Measurements from ENCODE around the gene MAP1B. TPM values are rescaled to one million over a fixed set of nuclear protein-coding genes. Genes with fewer than 3 reads are reported as not detected.
A peak's percentile ranks its signal among the peaks of the same experiment; 100 is the strongest.

Gene MAP1B
- total and polyA plus RNA-seq, 4 donors = 1.5 to 46.7 (median 16.0) TPM

DNA sequence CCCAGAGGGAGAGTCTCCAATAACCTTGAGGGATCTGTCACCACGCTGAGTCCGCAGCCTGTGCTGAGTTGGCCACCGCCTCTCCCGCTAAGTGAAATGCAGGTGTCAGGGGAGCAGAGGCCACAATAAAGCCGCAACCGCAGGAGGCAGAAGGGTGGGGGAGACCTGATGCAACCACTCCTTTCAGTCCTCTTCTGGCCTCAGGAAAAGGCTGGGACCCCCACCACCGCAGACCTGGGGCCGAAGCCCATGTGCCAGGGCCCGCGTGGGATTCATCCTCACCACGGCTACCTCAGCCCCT is 576 bp downstream of the MAP1B start:
- Histone ChIP-seq H3K4me3 (peak overlapping the region; percentile 55), H3K9me3 (ENCODE audit: control insufficient read depth in 4 of 4, insufficient read depth in 3 of 4, low read length in 3 of 4) (peaks cover 0 to 1% (median 0%) of the 10 kb centered on the region in 4 donors), H3K27ac (ENCODE audit: low read depth in 1 of 2, low read length in 1 of 2) (peak overlapping the region in 1 of 2 donors; percentile 87), H3K36me3 (ENCODE audit: control insufficient read depth in 4 of 4, insufficient read depth in 4 of 4, low read length in 4 of 4) (no peaks in the 10 kb centered on the region), H3K27me3 (ENCODE audit: control insufficient read depth in 3 of 3, insufficient read depth in 3 of 3, low read length in 2 of 3) (peaks cover 0 to 3% (median 0%) of the 10 kb centered on the region in 3 donors), H3K4me1 (ENCODE audit: control insufficient read depth in 5 of 5, insufficient read depth in 5 of 5, low read length in 5 of 5) (peaks cover 0 to 31% (median 11%) of the 10 kb centered on the region in 5 donors), H3K9ac (ENCODE audit: insufficient read depth in 1 of 2, low read length in 2 of 2) (peak overlapping the region in 1 of 2 donors; percentile 65)
- 0 to 1% methylated on average over 11 of the region's 11 CpGs for WGBS, 2 donors
- ATAC-seq (ENCODE audit: insufficient read depth, low FRiP score) = no peak
- no peak for TF ChIP-seq CTCF (IDR thresholded peaks at IDR 0.05; ENCODE audit: control extremely low read depth, extremely low read depth)
- DNase-seq = peak in 2 of 3 donors; percentile 26 to 43

DNA sequence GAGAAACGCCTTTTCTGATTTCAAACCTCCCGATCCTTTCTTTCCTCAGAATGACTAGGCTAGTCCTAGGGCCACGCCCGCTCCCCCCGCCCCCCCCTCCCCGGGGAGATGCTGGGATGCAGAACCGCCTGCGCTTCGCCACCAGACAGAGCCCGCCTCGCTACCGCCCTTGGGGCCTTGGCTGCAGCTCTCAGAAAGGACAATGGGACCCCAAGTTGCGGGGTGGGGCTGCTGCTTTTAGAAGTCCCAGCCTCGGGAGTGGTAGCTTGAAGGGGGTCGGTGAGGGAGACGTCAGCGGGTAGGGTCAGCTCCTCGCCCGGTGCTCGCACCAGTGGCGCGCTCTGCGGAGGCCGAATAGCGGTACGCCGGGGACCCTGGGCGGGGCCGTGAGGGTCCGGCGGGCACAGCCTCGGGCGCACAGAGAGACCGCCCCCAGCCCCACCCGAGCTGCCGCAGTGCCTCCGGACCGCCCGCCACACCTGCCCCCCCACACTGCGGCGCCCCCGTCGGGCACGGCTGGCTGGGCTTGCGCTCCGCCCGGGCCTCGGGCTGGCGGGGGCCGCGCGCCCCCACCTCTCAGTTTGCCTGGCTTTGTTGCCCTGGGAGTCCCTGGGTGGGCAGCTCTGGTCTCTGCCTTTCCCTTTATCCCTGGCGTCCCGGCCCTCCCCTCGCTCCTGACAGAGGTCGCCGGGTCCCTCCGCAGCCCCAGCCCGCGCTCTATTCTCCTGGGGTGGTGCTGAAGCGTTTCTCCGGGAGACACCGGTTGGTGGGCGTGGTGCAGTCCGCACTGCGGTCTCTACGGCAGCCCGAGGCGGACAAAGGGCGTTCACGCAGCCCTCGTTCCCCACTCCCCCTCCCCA is 1.2 kb downstream of the MAP1B start:
- H3K27ac ChIP-seq (ENCODE audit: low read depth in 1 of 2, low read length in 1 of 2) = peak overlapping the region in 1 of 2 donors; percentile 87
- WGBS, 2 donors = 0 to 2% methylated on average over 37 to 72 of the region's 72 CpGs

GRCh38 chr5:72109062-72109411 is 1.8 kb downstream of the MAP1B start:
- Histone ChIP-seq H3K27ac (ENCODE audit: low read depth in 1 of 2, low read length in 1 of 2) (peak overlapping the region in 1 of 2 donors; percentile 87), H3K27me3 (ENCODE audit: control insufficient read depth in 3 of 3, insufficient read depth in 3 of 3, low read length in 2 of 3) (peaks cover 0 to 3% (median 0%) of the 10 kb centered on the region in 3 donors), H3K4me3 (no peak overlapping the region), H3K36me3 (ENCODE audit: control insufficient read depth in 4 of 4, insufficient read depth in 4 of 4, low read length in 4 of 4) (no peaks in the 10 kb centered on the region), H3K4me1 (ENCODE audit: control insufficient read depth in 5 of 5, insufficient read depth in 5 of 5, low read length in 5 of 5) (peaks cover 0 to 31% (median 11%) of the 10 kb centered on the region in 5 donors), H3K9ac (ENCODE audit: insufficient read depth in 1 of 2, low read length in 2 of 2) (no peak overlapping the region), H3K9me3 (ENCODE audit: control insufficient read depth in 4 of 4, insufficient read depth in 3 of 4, low read length in 3 of 4) (peaks cover 0 to 1% (median 0%) of the 10 kb centered on the region in 4 donors)
- no peak for TF ChIP-seq CTCF (IDR thresholded peaks at IDR 0.05; ENCODE audit: control extremely low read depth, extremely low read depth)
- ATAC-seq (ENCODE audit: insufficient read depth, low FRiP score) (no peak), DNase-seq (no peak)
- 0 to 2% methylated on average over 2 of the region's 2 CpGs for WGBS, 2 donors

More for the DNA sequence above, 1.2 kb downstream of the MAP1B start:
- peak overlapping the region; percentile 55 for H3K4me3 ChIP-seq
- ATAC-seq (ENCODE audit: insufficient read depth, low FRiP score) (no peak), DNase-seq (peak; percentile 83 to 87 (median 83))
- H3K27me3 ChIP-seq (ENCODE audit: control insufficient read depth in 3 of 3, insufficient read depth in 3 of 3, low read length in 2 of 3) = peaks cover 0 to 3% (median 0%) of the 10 kb centered on the region in 3 donors
- H3K9me3 ChIP-seq (ENCODE audit: control insufficient read depth in 4 of 4, insufficient read depth in 3 of 4, low read length in 3 of 4) = peaks cover 0 to 1% (median 0%) of the 10 kb centered on the region in 4 donors
- H3K4me1 ChIP-seq (ENCODE audit: control insufficient read depth in 5 of 5, insufficient read depth in 5 of 5, low read length in 5 of 5) = peaks cover 0 to 31% (median 11%) of the 10 kb centered on the region in 5 donors
- no peak for TF ChIP-seq CTCF (IDR thresholded peaks at IDR 0.05; ENCODE audit: control extremely low read depth, extremely low read depth)
- no peak overlapping the region for H3K9ac ChIP-seq (ENCODE audit: insufficient read depth in 1 of 2, low read length in 2 of 2)
- no peaks in the 10 kb centered on the region for H3K36me3 ChIP-seq (ENCODE audit: control insufficient read depth in 4 of 4, insufficient read depth in 4 of 4, low read length in 4 of 4)

Data from lung (tissue), 12 donors.